ELR (cell line): ENCODE results near the gene ZNF560.

Experiments used
- DNase-seq: peaks from one replicate; pipeline ENCODE4 v3.0.0-alpha.2; 2015; ENCODE audit warnings: low read depth

ZNF560 gene

DNA sequence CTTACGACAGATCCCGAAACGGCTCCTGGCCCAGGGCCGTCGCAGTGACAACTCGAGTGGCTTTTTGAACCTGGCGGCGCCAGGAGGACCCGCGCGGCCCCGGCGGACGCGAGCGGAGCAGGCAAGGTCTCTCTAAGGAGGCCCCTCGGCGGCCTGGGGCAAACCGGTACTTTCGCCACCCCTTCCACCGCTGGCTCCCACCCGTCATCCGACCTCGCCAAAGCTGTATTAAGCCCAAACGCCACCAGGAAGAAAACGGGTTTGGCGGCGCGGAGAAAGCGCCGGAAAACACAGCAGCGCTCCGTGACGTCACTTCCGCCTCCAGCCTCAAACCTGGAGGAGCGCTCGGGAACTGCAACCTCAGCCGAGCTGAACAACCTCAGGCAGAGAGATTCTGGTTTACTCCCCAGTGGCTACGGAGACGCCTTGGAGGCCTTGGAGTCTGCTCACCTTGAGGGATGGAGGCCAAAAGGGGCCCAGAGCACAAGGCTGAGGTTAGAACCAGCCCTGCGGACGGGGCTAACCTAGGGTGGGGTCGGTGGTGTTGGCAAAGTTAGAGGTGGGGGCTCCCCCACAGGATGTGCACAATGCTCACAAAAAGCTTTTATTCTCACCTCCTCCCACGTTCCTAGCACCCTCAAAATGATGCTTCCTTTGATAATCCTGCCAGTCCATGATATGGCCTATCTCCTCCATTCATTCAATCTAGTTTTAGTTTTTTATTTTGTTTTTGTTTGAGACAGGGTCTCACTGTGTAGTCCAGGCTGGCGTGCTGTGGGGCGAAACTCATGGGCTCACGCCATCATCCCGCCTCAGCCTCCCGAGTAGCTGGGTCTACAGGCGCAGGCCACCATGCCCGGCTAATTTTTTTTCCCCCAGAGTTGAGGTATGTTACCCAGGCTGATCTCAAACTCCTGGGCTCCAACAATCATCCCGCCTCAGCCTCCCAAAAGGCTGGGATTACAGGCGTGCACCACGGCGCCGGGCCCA lies 62.8 kb downstream of the ZNF560 start, which contains the start of gene ZNF266:
Gene ZNF266, minus strand, starts transcription at position 295 of the 990 bp plus-strand sequence. CDS start 15,484 bp downstream, outside the sequence.
- DNase-seq: peak; percentile 93

DNA sequence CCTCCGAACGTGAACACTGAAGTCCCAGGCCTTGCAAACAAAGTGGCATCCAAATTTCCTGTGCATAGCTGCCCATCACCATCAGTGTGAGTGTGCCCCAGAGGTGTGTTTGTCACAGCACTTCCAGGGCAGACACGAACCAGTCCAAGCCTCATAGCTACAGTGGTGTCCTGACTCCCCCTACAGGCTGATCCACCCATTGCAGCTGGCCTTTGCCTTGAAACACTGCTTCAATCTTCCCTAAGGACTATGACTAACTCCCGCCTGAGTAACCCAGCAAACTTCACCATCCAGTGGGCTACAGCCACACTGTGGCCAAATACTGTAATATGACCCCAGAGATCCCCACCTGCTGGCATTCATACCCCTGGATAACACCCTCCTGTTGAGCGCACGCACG lies 66.9 kb downstream of the ZNF560 start:
- DNase-seq: peak; percentile 43

DNA sequence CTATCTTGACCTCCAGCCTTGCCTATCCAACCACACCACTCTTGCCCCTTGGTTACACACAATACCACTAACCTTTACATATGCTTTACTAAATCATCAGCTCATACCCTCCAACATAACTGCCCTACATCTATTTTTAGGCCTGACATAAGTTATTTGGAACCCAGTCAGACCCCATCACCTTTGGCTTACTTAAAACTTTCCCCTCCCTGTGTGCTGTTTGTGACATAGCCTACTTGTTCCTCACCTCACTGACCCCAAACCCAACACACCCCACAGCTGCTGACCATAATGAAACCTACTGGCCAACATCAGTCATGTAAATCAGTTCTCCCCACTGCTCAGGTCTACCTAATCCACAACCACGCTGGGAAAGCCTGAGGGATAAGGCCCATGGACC lies 68.0 kb downstream of the ZNF560 start:
- DNase-seq: no peak

DNA sequence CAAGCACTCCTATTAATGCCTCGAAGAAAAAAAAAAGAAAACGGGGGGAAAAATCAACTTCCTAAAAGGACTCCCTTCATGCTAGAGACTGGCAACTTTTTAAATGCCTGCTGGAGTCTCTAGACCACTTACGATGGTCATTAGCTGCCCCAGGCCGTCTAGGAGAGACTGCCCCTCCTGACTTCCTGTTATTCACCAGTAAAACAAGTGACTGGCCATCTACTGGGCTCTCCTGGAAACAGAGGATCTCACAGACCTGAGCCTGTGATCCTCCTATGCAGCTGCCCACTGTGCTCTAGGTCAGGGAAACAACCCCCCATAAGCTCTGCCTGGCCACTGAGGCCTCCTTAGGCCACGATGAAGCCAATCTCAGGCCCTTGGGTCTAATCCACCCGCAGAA lies 70.5 kb downstream of the ZNF560 start:
- DNase-seq: no peak
